ENCODE data around the gene ASCL1.

The ASCL1 gene

GRCh38 chr12:102950950-102951619, 6.4 kb upstream of the ASCL1 start:
- no peak for DNase-seq

GRCh38 chr12:102951841-102952240, 5.6 kb upstream of the ASCL1 start:
- DNase-seq, result no peak

- no peak for DNase-seq
These were observed 4.3 kb upstream of the ASCL1 start for GRCh38 chr12:102953221-102953620.

- DNase-seq, result no peak
These were observed 3.3 kb upstream of the ASCL1 start for GRCh38 chr12:102954134-102954533.

GRCh38 chr12:102955926-102956737, 1.3 kb upstream of the ASCL1 start:
- DNase-seq, result peak in 27 of 56 donors; percentile 7 to 67 (median 33)

DNA sequence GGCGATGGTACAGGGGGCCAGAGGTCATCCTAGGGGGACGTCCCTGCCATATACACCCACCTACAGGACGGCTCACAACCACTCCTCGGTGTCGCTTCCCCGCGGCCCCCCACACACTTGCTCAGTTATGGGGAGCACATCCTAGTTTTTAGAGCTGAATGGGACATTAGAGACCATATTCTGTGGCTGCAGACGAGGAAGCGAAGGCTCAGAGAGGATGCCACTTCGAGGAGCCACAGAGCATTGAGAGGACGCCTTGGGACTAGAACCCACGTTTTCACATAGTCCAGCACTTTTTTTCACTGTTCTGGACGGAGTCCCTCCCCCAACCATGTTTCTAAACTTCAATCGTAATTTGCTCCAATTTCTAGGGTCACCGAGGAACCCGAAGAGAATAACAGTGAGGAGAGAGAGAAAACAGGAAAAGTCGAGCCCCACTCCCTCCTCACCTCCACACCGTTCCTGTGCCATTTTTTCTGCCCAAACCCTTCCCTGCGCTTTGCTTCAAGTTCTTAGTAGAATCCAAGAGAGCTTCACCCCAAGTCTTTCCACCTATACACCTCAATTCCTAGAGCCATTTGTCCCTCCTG, 641 bp upstream of the ASCL1 start:
- DNase-seq, result no peak

- DNase-seq, result peak in 14 of 56 donors; percentile 12 to 52 (median 32)
These were observed 777 bp downstream of the ASCL1 start for GRCh38 chr12:102958073-102958829.

DNA sequence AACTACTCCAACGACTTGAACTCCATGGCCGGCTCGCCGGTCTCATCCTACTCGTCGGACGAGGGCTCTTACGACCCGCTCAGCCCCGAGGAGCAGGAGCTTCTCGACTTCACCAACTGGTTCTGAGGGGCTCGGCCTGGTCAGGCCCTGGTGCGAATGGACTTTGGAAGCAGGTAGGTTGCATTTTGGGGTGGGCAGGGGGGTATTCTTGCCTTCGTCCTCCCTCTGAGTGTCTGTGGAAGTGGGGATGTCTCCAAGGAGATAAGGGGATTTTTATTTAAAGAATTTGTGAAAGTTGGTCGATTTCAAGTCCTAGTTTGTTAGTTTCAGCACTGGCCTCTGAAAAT, 1.3 kb downstream of the ASCL1 start:
- DNase-seq, result no peak

DNA sequence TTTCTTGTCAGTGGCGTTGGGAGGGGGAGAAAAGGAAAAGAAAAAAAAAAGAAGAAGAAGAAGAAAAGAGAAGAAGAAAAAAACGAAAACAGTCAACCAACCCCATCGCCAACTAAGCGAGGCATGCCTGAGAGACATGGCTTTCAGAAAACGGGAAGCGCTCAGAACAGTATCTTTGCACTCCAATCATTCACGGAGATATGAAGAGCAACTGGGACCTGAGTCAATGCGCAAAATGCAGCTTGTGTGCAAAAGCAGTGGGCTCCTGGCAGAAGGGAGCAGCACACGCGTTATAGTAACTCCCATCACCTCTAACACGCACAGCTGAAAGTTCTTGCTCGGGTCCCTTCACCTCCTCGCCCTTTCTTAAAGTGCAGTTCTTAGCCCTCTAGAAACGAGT, 1.9 kb downstream of the ASCL1 start:
- DNase-seq, result no peak

- DNase-seq, result peak in 33 of 56 donors; percentile 2 to 77 (median 26)
These were observed 3.4 kb downstream of the ASCL1 start for GRCh38 chr12:102960766-102961465.

DNA sequence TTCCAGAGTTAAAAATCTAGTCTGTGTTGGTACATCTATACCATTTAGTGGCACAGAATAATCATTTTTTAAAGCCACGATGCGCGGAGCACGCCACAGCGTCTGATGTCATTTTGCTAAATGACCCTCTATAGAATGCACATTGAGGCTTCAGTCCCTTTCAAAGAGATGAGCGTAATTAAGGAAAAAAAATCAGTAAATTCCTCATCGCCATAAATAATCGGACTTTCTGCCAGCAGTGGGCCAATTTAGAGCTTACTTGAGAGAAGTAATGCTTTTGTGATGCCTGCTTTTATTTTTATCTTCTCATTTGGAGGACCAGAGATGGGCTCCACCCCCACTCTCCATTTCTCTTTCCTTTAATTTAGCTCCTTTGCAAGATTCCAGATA, 4.0 kb downstream of the ASCL1 start:
- DNase-seq, result no peak

GRCh38 chr12:102962532-102962931, 5.1 kb downstream of the ASCL1 start:
- DNase-seq, result no peak

- no peak for DNase-seq
These were observed 5.5 kb downstream of the ASCL1 start for GRCh38 chr12:102962986-102963385.

DNA sequence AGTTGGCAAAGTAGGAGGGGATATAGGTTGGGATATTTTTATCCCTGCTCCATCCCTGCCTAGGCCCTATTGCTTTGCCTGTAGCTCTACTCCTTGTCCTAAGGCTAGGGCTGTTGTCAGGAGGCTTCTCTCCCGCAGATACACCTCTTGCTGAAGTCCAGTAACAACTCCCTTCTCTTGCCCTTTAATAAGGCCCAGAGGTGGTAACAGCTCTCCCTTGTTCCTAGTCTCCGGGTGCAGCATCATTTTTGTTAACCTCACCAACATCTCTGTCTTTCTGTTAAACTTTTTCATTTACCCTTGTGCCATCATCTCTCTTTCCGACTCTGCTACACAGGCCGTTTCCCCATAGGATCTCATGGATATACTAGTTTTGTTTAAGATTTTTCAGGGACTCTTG, 6.3 kb downstream of the ASCL1 start:
- no peak for DNase-seq

GRCh38 chr12:102964872-102965271, 7.4 kb downstream of the ASCL1 start:
- DNase-seq, result peak in 9 of 56 donors; percentile 1 to 38 (median 11)

DNA sequence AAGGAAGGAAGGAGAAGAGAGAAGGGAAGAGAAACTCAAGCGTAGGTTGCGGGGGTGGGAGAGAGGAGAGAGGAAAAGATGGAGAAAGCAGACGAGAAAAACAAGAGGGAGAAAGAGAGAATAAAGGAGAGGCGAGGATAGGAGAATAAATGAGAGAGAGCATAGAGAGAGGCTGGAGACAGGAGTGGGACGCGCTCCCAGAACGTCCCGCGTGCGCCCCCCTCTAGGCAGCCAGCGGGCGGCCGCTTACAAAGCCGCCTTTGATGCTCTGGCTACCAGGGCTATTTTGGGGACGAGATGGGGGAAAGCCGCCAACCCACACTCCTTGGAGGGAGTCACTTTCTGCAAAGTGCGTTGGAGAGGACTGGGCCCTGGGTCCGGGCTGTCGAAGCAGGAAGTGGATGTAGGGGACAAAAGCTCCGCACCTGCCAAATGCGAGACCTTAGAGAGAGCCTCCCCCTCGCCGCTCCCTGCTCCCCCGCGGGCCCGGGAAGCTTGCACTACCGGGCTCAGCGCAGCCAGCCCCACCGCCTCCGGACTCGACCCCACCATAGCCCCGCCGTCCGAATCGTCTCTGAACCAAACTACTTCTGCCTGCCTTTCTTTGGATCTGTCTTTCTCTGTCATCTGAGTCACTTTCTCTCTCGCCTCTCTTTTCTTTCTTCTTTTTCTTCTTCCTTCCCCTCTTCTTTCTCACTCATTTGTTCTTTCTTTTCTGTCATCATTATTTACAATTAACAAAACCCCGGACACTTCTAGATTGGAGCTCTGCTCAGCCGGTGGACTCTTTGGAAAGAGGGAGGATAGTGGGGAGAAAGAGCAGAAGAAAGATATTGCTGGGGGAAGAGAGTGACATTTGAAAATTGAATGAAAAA, 8.0 kb downstream of the ASCL1 start:
- peak in 38 of 56 donors; percentile 13 to 76 (median 32) for DNase-seq

- peak in 3 of 56 donors; percentile 6 to 9 (median 8) for DNase-seq
These were observed 8.9 kb downstream of the ASCL1 start for GRCh38 chr12:102966200-102966863.

DNA sequence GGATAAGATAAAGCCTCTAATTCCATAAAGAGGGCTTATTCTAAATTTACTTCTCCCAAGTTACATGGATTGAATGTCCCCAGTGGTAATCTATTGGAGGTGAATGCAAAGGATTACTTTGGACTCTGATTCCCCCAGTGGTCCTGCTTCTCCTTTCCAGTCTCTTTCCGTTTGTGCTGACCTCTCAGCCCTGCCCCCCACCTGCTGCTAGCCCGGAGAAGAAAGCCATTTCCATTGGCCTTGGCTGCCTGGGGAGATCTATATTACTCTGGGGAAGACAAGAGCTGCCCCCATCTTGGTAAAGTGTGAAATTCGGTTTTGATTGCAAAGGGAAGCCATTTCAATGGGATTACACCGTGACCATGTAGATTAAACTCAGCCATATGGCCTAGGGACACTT, 13.3 kb downstream of the ASCL1 start:
- no peak for DNase-seq

GRCh38 chr12:102971227-102971626, 13.8 kb downstream of the ASCL1 start:
- DNase-seq, result no peak

- no peak for DNase-seq
These were observed 16.1 kb downstream of the ASCL1 start for GRCh38 chr12:102973583-102973982.

Data from nucleus accumbens (tissue), 56 donors.